Activated CD8-positive, alpha-beta T cell treated with anti-CD3 and anti-CD28 coated beads for 36 hours (primary cell): ENCODE measurements around the gene CELA1. TPM values are rescaled to one million over a fixed set of nuclear protein-coding genes. Genes with fewer than 3 reads are reported as not detected.

ENCODE experiments used
- ATAC-seq: fragments of 200-7000 bp; cut with Tn5 transposase; one replicate; pipeline ENCODE4 v1.10.0; 2021; ENCODE audit warnings: mild to moderate bottlenecking, moderate library complexity
- CTCF ChIA-PET: fragments of 350-600 bp; sonication (Branson Sonifier 250); formaldehyde crosslinking; loops from one replicate; lab custom pipeline; 2021; ENCODE audit warnings: antibody characterized with exemption; lab: Charles Lee
- POLR2A ChIA-PET: fragments of 350-600 bp; sonication (Branson Sonifier 250); formaldehyde crosslinking; loops from one replicate; lab custom pipeline; 2021; ENCODE audit warnings: antibody characterized with exemption; lab: Charles Lee
- DNase-seq: peaks from one replicate; pipeline ENCODE4 v3.0.0-alpha.2; 2020
- H3K27ac Mint-ChIP-seq: one replicate; pipeline ENCODE4 v1.8.0; 2021; ENCODE audit warnings: mild to moderate bottlenecking, mixed read lengths
- H3K27me3 Mint-ChIP-seq: one replicate; pipeline ENCODE4 v1.8.0; 2021; ENCODE audit warnings: mixed read lengths
- H3K36me3 Mint-ChIP-seq: one replicate; pipeline ENCODE4 v1.8.0; 2021; ENCODE audit warnings: low read depth, mixed read lengths
- H3K4me1 Mint-ChIP-seq: one replicate; pipeline ENCODE4 v1.8.0; 2021; ENCODE audit warnings: low read depth, mixed read lengths
- H3K4me3 Mint-ChIP-seq: one replicate; pipeline ENCODE4 v1.8.0; 2021; ENCODE audit warnings: mild to moderate bottlenecking, moderate library complexity, mixed read lengths
- H3K9me3 Mint-ChIP-seq: one replicate; pipeline ENCODE4 v1.8.0; 2021; ENCODE audit warnings: mixed read lengths
- CTCF ChIP-seq: fragments of 200-600 bp; IDR thresholded peaks from one replicate; pipeline ENCODE4 v1.8.0; 2022; ENCODE audit warnings: antibody characterized with exemption, mild to moderate bottlenecking
- intact Hi-C: fragments of 100-400 bp; cut with micrococcal nuclease; formaldehyde crosslinking; loops from one replicate; pipeline ENCODE4 v1.10.0; 2022
- total RNA-seq, 2 experiments: library from RNA; stranded (reverse); gene quantifications; one replicate each; pipeline ENCODE4 v1.2.3, GENCODE V29; 2021

The CELA1 gene
- total RNA-seq, 2 experiments from 2014 or later: 0.29 TPM; not detected in 1

GRCh38 chr12:51345681-51346080 is 798 bp downstream of the CELA1 start:
- intact Hi-C loops: no loop called here
- ChIA-PET CTCF (interaction anchor here (1.5 kb wide), 1 partner anchor 9 kb away, joined by 3 read pairs; no protein-coding TSS in a partner anchor), POLR2A (no interaction called here)
- H3K36me3 Mint-ChIP-seq: no peaks in the 10 kb centered on the region
- H3K27ac Mint-ChIP-seq: no peak overlapping the region
- H3K4me1 Mint-ChIP-seq: peaks cover 17% of the 10 kb centered on the region
- no peak for DNase-seq
- no peaks in the 10 kb centered on the region for H3K9me3 Mint-ChIP-seq
- no peak for TF ChIP-seq CTCF
- no peak overlapping the region for H3K4me3 Mint-ChIP-seq
- H3K27me3 Mint-ChIP-seq: no peaks in the 10 kb centered on the region
- no peak for ATAC-seq

DNA sequence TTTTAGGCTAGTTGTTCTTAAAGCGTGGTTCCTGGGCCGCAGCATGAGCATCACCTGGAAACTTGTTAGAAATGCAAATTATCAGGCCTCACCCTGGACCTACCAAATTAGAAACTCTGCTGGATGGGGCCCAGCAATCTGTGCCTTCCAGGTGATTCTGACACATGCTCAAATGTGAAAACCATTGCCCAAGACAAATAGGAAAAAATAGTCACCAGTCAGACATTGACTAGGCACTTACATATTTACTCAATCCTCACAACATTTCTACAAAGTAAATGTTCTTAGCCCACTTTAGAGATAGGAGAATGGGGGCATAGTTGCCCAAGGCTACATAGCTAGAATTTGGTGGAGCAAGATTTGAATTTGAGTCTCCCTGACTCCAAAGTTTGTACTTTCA is 3.3 kb downstream of the CELA1 start:
- H3K27me3 Mint-ChIP-seq: no peaks in the 10 kb centered on the region
- H3K36me3 Mint-ChIP-seq: no peaks in the 10 kb centered on the region
- no peak for TF ChIP-seq CTCF
- ATAC-seq (no peak), DNase-seq (no peak)
- H3K4me3 Mint-ChIP-seq: no peak overlapping the region
- ChIA-PET POLR2A (no interaction called here), CTCF (interaction anchor here (1.3 to 8.8 kb wide), 3 partner anchors 9 to 90 kb away, joined by 4 to 117 read pairs (median 42); partner anchors contain the start of gene SMAGP)
- no peaks in the 10 kb centered on the region for H3K9me3 Mint-ChIP-seq
- intact Hi-C loops: loop anchor here (5.0 kb wide), 1 partner anchor 76 kb away; no protein-coding TSS in a partner anchor
- peaks cover 17% of the 10 kb centered on the region for H3K4me1 Mint-ChIP-seq
- H3K27ac Mint-ChIP-seq: no peak overlapping the region

GRCh38 chr12:51342416-51342815 is 4.1 kb downstream of the CELA1 start:
- Mint-ChIP-seq H3K4me3 (no peak overlapping the region), H3K4me1 (peaks cover 17% of the 10 kb centered on the region), H3K9me3 (no peaks in the 10 kb centered on the region), H3K27ac (no peak overlapping the region), H3K27me3 (no peaks in the 10 kb centered on the region), H3K36me3 (no peaks in the 10 kb centered on the region)
- ChIA-PET CTCF (interaction anchor here (1.3 to 8.8 kb wide), 11 partner anchors 10 to 255 kb away, joined by 4 to 117 read pairs (median 19); partner anchors contain the start of gene SMAGP), POLR2A (interaction anchor here (0.6 to 1.4 kb wide), 2 partner anchors 15 to 852 kb away, joined by 3 to 4 read pairs; no protein-coding TSS in a partner anchor)
- ATAC-seq: no peak
- TF ChIP-seq CTCF: no peak
- intact Hi-C loops: loop anchor here (5.0 kb wide), 1 partner anchor 75 kb away; no protein-coding TSS in a partner anchor
- peak; percentile 24 for DNase-seq

GRCh38 chr12:51341251-51342007 is 5.0 kb downstream of the CELA1 start:
- no peak overlapping the region for H3K4me3 Mint-ChIP-seq
- peaks cover 17% of the 10 kb centered on the region for H3K4me1 Mint-ChIP-seq
- ChIA-PET POLR2A (interaction anchor here (0.6 to 1.4 kb wide), 10 partner anchors 9 to 496 kb away, joined by 3 to 7 read pairs (median 4); partner anchors contain the start of gene SMAGP), CTCF (interaction anchor here (0.7 to 8.8 kb wide), 61 partner anchors 10 to 837 kb away, joined by 3 to 117 read pairs (median 5); partner anchors contain the start of genes CSRNP2, DAZAP2, POU6F1 and SMAGP)
- DNase-seq (peak; percentile 83), ATAC-seq (peak; percentile 97)
- intact Hi-C loops: loop anchor here (5.0 kb wide), 1 partner anchor 74 kb away; no protein-coding TSS in a partner anchor
- H3K9me3 Mint-ChIP-seq: no peaks in the 10 kb centered on the region
- TF ChIP-seq CTCF: peak; percentile 97
- no peaks in the 10 kb centered on the region for H3K27me3 Mint-ChIP-seq
- H3K27ac Mint-ChIP-seq: peak overlapping the region; percentile 31
- H3K36me3 Mint-ChIP-seq: no peaks in the 10 kb centered on the region
